SK-N-SH treated with all-trans-retinoic acid at 6 μM for 48 hours (cell line): ENCODE measurements around the gene PRR7.

ENCODE experiments used
- ARNTL ChIP-seq: fragments of 450-650 bp; formaldehyde crosslinking; IDR thresholded peaks from 2 replicates; pipeline ENCODE4 v1.5.0; 2020; ENCODE audit warnings: low read depth, mild to moderate bottlenecking, moderate library complexity, borderline replicate concordance
- CSDC2 ChIP-seq: fragments of 250-450 bp; sonication (Bioruptor Pico); IDR thresholded peaks from 2 replicates; pipeline ENCODE4 v1.5.0; 2020; ENCODE audit warnings: mild to moderate bottlenecking, moderate library complexity
- GLIS3 ChIP-seq: fragments of 250-450 bp; sonication (Bioruptor Pico); IDR thresholded peaks from 2 replicates; pipeline ENCODE4 v1.5.0; 2020; ENCODE audit warnings: mild to moderate bottlenecking, moderate library complexity
- RARB ChIP-seq: fragments of 250-450 bp; sonication (Bioruptor Pico); IDR thresholded peaks from 2 replicates; pipeline ENCODE4 v1.8.0; 2021; ENCODE audit warnings: mild to moderate bottlenecking, moderate library complexity
- TCF4 ChIP-seq: fragments of 250-450 bp; sonication (Bioruptor Pico); IDR thresholded peaks from 2 replicates; pipeline ENCODE4 v1.8.0; 2021; ENCODE audit warnings: mild to moderate bottlenecking, moderate library complexity, borderline replicate concordance
- ZFP30 ChIP-seq: fragments of 450-650 bp; formaldehyde crosslinking; IDR thresholded peaks from 2 replicates; pipeline ENCODE4 v1.5.0; 2022; ENCODE audit warnings: mild to moderate bottlenecking, moderate library complexity
- ZNF565 ChIP-seq: fragments of 450-650 bp; formaldehyde crosslinking; conservative IDR thresholded peaks from 2 replicates; pipeline ENCODE4 v1.5.0; 2020; ENCODE audit warnings: low read depth, mild to moderate bottlenecking, moderate library complexity
- TF ChIP-seq, protein P1 (sequence below): fragments of 250-450 bp; sonication (Bioruptor Pico); IDR thresholded peaks from 2 replicates; pipeline ENCODE4 v1.8.0; 2020; ENCODE audit warnings: mild to moderate bottlenecking, moderate library complexity, borderline replicate concordance
- TF ChIP-seq, protein P2 (sequence below): fragments of 250-450 bp; sonication (Bioruptor Pico); IDR thresholded peaks from 2 replicates; pipeline ENCODE4 v1.8.0; 2021; ENCODE audit warnings: low read depth, mild to moderate bottlenecking, moderate library complexity, borderline replicate concordance

- TF ChIP-seq ARNTL (no peak), GLIS3 (CRISPR knock-in tag) (no peak), ZFP30 (CRISPR knock-in tag) (no peak), TCF4 (CRISPR knock-in tag) (no peak), CSDC2 (CRISPR knock-in tag) (no peak), ZNF565 (CRISPR knock-in tag) (no peak), RARB (CRISPR knock-in tag) (no peak)
- TF ChIP-seq, protein P1, sequence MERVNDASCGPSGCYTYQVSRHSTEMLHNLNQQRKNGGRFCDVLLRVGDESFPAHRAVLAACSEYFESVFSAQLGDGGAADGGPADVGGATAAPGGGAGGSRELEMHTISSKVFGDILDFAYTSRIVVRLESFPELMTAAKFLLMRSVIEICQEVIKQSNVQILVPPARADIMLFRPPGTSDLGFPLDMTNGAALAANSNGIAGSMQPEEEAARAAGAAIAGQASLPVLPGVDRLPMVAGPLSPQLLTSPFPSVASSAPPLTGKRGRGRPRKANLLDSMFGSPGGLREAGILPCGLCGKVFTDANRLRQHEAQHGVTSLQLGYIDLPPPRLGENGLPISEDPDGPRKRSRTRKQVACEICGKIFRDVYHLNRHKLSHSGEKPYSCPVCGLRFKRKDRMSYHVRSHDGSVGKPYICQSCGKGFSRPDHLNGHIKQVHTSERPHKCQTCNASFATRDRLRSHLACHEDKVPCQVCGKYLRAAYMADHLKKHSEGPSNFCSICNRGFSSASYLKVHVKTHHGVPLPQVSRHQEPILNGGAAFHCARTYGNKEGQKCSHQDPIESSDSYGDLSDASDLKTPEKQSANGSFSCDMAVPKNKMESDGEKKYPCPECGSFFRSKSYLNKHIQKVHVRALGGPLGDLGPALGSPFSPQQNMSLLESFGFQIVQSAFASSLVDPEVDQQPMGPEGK, result no peak
- TF ChIP-seq, protein P2, sequence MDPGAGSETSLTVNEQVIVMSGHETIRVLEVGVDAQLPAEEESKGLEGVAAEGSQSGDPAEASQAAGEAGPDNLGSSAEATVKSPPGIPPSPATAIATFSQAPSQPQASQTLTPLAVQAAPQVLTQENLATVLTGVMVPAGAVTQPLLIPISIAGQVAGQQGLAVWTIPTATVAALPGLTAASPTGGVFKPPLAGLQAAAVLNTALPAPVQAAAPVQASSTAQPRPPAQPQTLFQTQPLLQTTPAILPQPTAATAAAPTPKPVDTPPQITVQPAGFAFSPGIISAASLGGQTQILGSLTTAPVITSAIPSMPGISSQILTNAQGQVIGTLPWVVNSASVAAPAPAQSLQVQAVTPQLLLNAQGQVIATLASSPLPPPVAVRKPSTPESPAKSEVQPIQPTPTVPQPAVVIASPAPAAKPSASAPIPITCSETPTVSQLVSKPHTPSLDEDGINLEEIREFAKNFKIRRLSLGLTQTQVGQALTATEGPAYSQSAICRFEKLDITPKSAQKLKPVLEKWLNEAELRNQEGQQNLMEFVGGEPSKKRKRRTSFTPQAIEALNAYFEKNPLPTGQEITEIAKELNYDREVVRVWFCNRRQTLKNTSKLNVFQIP, result no peak
Observed at GRCh38 chr5:177439518-177440053, 7.0 kb upstream of the PRR7 start.
